Adipocyte (in vitro differentiated cells): Measurements from ENCODE around the gene PDGFRB.

ENCODE experiments used
- DNase-seq: peaks from one replicate; pipeline ENCODE4 v3.0.0-alpha.2; 2015; ENCODE audit warnings: low read depth
- H3K27me3 ChIP-seq: replicated peaks from 2 replicates; pipeline ENCODE4 v1.7.0; 2013; ENCODE audit warnings: mild to moderate bottlenecking, low read length, moderate library complexity; ENCODE audit not compliant: control insufficient read depth, insufficient read depth
- H3K36me3 ChIP-seq: 2 replicates; pipeline ENCODE4 v1.7.0; 2013; ENCODE audit warnings: low read length, mild to moderate bottlenecking, moderate library complexity; ENCODE audit not compliant: control insufficient read depth, insufficient read depth, severe bottlenecking
- H3K4me1 ChIP-seq: 2 replicates; pipeline ENCODE4 v1.7.0; 2013; ENCODE audit warnings: mild to moderate bottlenecking, low read length, moderate library complexity; ENCODE audit not compliant: control insufficient read depth, insufficient read depth
- H3K4me3 ChIP-seq: 2 replicates; pipeline ENCODE4 v1.7.0; 2013; ENCODE audit warnings: mild to moderate bottlenecking, low read length, moderate library complexity
- H3K9ac ChIP-seq: 2 replicates; pipeline ENCODE4 v1.7.0; 2013; ENCODE audit warnings: mild to moderate bottlenecking, low read length, moderate library complexity
- H3K9me3 ChIP-seq: 2 replicates; pipeline ENCODE4 v1.7.0; 2013; ENCODE audit warnings: mild to moderate bottlenecking, low read length, moderate library complexity; ENCODE audit not compliant: control insufficient read depth

The PDGFRB gene

DNA sequence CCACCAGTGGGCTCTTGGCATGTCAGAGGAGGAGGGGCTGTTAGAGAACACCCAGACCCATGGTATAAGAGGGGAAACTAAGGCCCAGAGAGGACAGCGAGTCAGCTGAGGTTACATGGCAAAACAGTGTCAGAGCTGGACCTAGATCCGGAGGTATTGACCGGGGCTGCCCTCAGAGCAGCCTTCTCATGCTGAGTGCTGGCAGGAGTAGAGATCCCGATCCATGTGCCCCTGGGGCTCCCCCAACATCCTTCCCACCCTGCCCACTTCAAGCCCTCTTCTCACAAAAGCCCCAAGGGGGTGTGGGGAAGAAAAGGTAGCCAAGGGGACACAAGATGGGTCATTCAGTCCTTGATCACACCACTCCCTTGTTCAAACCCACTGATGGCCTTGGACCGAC lies 89.2 kb downstream of the PDGFRB start:
- H3K4me3 ChIP-seq, result no peak overlapping the region
- peaks cover 25% of the 10 kb centered on the region for H3K4me1 ChIP-seq
- H3K9me3 ChIP-seq, result no peaks in the 10 kb centered on the region
- H3K36me3 ChIP-seq, result no peaks in the 10 kb centered on the region
- no peak for DNase-seq
- no peak overlapping the region for H3K9ac ChIP-seq
- H3K27me3 ChIP-seq, result no peaks in the 10 kb centered on the region

GRCh38 chr5:150065886-150066285 lies 89.8 kb downstream of the PDGFRB start:
- H3K36me3 ChIP-seq, result no peaks in the 10 kb centered on the region
- H3K4me1 ChIP-seq, result peaks cover 25% of the 10 kb centered on the region
- DNase-seq, result no peak
- no peak overlapping the region for H3K4me3 ChIP-seq
- H3K9ac ChIP-seq, result no peak overlapping the region
- no peaks in the 10 kb centered on the region for H3K9me3 ChIP-seq
- no peaks in the 10 kb centered on the region for H3K27me3 ChIP-seq

DNA sequence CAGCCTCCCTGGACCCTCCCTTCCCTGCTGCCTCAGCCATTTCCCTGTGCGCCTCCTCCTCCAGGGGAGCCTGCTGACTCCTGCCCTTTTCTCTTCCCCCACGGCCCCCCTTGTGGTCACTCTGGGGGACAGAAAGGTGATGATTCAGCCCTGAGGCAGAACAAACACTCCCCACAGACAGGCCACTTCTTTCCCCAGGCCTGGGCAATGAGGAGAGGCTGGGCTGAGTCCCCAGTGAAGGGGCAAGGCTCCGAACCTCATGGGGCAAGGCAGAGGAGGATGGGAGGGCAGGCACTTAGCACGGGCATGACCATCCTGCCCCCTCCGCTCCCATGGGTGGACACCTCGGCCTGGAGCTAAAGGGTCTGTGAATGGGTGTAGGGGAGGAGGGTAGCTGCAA lies 90.3 kb downstream of the PDGFRB start:
- Histone ChIP-seq H3K36me3 (no peaks in the 10 kb centered on the region), H3K4me3 (no peak overlapping the region), H3K4me1 (peaks cover 25% of the 10 kb centered on the region), H3K9ac (peak overlapping the region; percentile 4), H3K9me3 (no peaks in the 10 kb centered on the region), H3K27me3 (no peaks in the 10 kb centered on the region)
- DNase-seq, result peak; percentile 30

DNA sequence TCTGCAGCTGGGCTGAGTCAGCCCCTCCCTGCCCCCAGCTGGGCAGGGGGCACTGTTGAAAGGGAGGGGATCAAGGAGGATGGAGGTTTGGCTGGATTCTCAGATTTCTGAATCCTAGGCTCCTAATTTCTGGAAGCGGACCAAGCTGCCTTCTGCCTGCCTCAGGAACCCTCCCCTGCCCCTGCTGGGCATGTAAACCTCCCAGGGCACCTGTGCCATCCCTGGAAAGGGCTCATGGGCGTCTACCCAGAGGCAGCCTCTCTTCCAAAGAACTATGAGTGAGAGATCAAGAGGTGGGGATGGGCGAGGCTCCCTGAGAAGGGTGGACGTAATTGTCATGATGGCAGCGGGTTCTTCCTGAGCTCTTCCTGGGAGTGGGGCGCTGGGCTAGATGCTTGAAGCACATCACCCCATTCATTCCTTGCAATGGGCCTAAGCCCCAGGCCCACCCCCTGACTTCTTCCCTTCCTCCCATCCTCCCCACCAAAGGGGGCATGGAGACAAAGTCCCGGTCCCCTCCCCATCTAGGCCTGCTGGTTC lies 90.9 kb downstream of the PDGFRB start:
- no peak overlapping the region for H3K9ac ChIP-seq
- H3K36me3 ChIP-seq, result no peaks in the 10 kb centered on the region
- H3K27me3 ChIP-seq, result no peaks in the 10 kb centered on the region
- H3K4me1 ChIP-seq, result peaks cover 25% of the 10 kb centered on the region
- H3K9me3 ChIP-seq, result no peaks in the 10 kb centered on the region
- DNase-seq, result no peak
- H3K4me3 ChIP-seq, result no peak overlapping the region
